Heart left ventricle (tissue), 13 donors: ENCODE data around the gene DPH6.

Experiments
- CTCF ChIP-seq, 12 donors: fragments of 200-600 bp; sonication (generic) in 4 of 12; IDR thresholded peaks; one replicate each; pipeline versions ENCODE4 v1.5.0 to v1.8.0; 2018 to 2022; ENCODE audit warnings: antibody characterized with exemption in 12 of 12, mild to moderate bottlenecking in 5 of 12
- POLR2A ChIP-seq, 2 donors: fragments of 450-650 bp; IDR thresholded peaks; one replicate each; pipeline ENCODE4 v1.6.1; 2017; ENCODE audit warnings: antibody characterized with exemption in 2 of 2, mild to moderate bottlenecking in 2 of 2, moderate library complexity in 2 of 2
- donor health status: ischemic (EF 13 %, LVEDD 7.1; RV severe dilation, severe dysfunction).
- donor health status: DM: no; HTN: yes; CAD: no.
- donor health status: DM: no; HTN: no; CAD: no.
- donor health status: ischemic (EF 25% LVEDD 6.9; RV normal size, moderate dysfunction).
- donor health status: ischemic (EF 25% LVEDD 5.7; RV mildly dilated, moderate dysfunction).
- donor health status: ischemic (EF 35%, LVEDD 5.7; RV mildly dilated, moderate dysfunction).
- donor health status: nonischemic (EF 11% LVEDD 7.7; RV severe dilation, severe dysfunction).
- donor health status: DM: yes; HTN: yes; CAD: no.
- donor health status: PGD.
- donor health status: ischemic (EF 29% LVEDD 5.4; RV normal size, mild dysfunction).
- donor health status: nonischemic (EF 23%, LVEDD 6.1; RV moderate dilation, normal function).

GRCh38 chr15:35381328-35381727 is 164.6 kb downstream of the DPH6 start:
- TF ChIP-seq CTCF (IDR thresholded peaks at IDR 0.05) (no peak), POLR2A (IDR thresholded peaks at IDR 0.05) (no peak)
